HepG2 (cell line): ENCODE results near the gene TNS1. TPM values are rescaled to one million over a fixed set of nuclear protein-coding genes. Genes with fewer than 3 reads are reported as not detected.

ENCODE experiments used
- ATAC-seq: fragments of 200-7000 bp; cut with Tn5 transposase; 3 replicates; pipeline ENCODE4 v1.9.1; 2020; ENCODE audit warnings: mild to moderate bottlenecking, moderate library complexity
- BruUV-seq: library from RNA; stranded (reverse); fragments of 400-500 nt; replicated peaks from 2 replicates; lab custom pipeline; 2021; lab: Mats Ljungman, UMichigan
- CTCF ChIA-PET: fragments of 300-600 bp; formaldehyde crosslinking; extraction: SDS; loops from one replicate; lab custom pipeline; 2021; ENCODE audit warnings: low total read pairs, inconsistent platforms, low intra/inter-chr PET ratio; lab: Yijun Ruan, JAX
- POLR2A ChIA-PET: fragments of 350-600 bp; sonication (Branson Sonifier 250); formaldehyde crosslinking; loops from one replicate; lab custom pipeline; 2020; ENCODE audit warnings: antibody characterized with exemption, inconsistent platforms; lab: Yijun Ruan, JAX
- DNase-seq: peaks from one replicate; pipeline ENCODE4 v3.0.0-alpha.2; 2015; ENCODE audit warnings: low spot score
- FAIRE-seq: peaks from 3 replicates; lab custom pipeline; 2011; peaks lifted over from hg19 to GRCh38; lab: Jason Lieb, UNC
- H2AFZ ChIP-seq: one replicate; pipeline ENCODE4 v1.6.1; 2011; ENCODE audit warnings: low read length, inconsistent platforms
- H3K27ac ChIP-seq: fragments of 300-600 bp; 3 replicates; pipeline ENCODE4 v1.8.0; 2011; ENCODE audit warnings: mixed run types, mild to moderate bottlenecking, mixed read lengths, low read length, inconsistent platforms; ENCODE audit not compliant: insufficient read depth; ENCODE audit errors: extremely low read length
- H3K27me3 ChIP-seq, 2 experiments: fragments of 200-600 bp in 1 of 2; 2 replicates in 1 of 2; 3 replicates in 1 of 2; pipeline versions ENCODE4 v1.6.0 to v1.8.0; 2011; ENCODE audit warnings: low read length in 2 of 2, mild to moderate bottlenecking in 2 of 2, moderate library complexity in 2 of 2, inconsistent platforms in 1 of 2; ENCODE audit not compliant: insufficient read depth in 2 of 2, control insufficient read depth in 1 of 2
- H3K36me3 ChIP-seq, 2 experiments: fragments of 200-600 bp in 1 of 2; replicated peaks in 1 of 2; 2 replicates in 1 of 2; 3 replicates in 1 of 2; pipeline versions ENCODE4 v1.5.1 to v1.8.0; 2011; ENCODE audit warnings: low read length in 2 of 2, inconsistent platforms in 1 of 2; ENCODE audit not compliant: insufficient read depth in 2 of 2, control insufficient read depth in 1 of 2
- H3K4me1 ChIP-seq: 2 replicates; pipeline ENCODE4 v1.5.1; 2012; ENCODE audit warnings: low read length, inconsistent platforms; ENCODE audit not compliant: insufficient read depth
- H3K4me2 ChIP-seq: 2 replicates; pipeline ENCODE4 v1.6.0; 2011; ENCODE audit warnings: low read depth, low read length, inconsistent platforms
- H3K4me3 ChIP-seq, 3 experiments: fragments of 200-600 bp in 1 of 3; sonication (generic), shearing (Covaris generic) in 1 of 3; replicated peaks in 1 of 3; 2 replicates each; pipeline ENCODE4 v1.5.1; 2011 to 2016; ENCODE audit warnings: low read length in 3 of 3, inconsistent platforms in 2 of 3, low read depth in 2 of 3, mild to moderate bottlenecking in 2 of 3, control low read depth in 1 of 3, mixed read lengths in 1 of 3; ENCODE audit not compliant: insufficient read depth in 1 of 3
- H3K79me2 ChIP-seq: one replicate; pipeline ENCODE4 v1.6.1; 2011; ENCODE audit warnings: low read length, inconsistent platforms; ENCODE audit not compliant: insufficient read depth
- H3K9ac ChIP-seq: 2 replicates; pipeline ENCODE4 v1.6.0; 2011; ENCODE audit warnings: mild to moderate bottlenecking, low read depth, low read length, inconsistent platforms; ENCODE audit not compliant: insufficient read depth
- H3K9me3 ChIP-seq: 2 replicates; pipeline ENCODE4 v1.5.1; 2012; ENCODE audit warnings: mild to moderate bottlenecking, low read length
- H4K20me1 ChIP-seq: 2 replicates; pipeline ENCODE4 v1.6.0; 2011; ENCODE audit warnings: inconsistent platforms, mild to moderate bottlenecking, low read length, moderate library complexity; ENCODE audit not compliant: insufficient read depth
- IKZF5 ChIP-seq: IDR thresholded peaks from 2 replicates; pipeline ENCODE4 v1.6.1; 2018; ENCODE audit warnings: missing genetic modification reagents, mild to moderate bottlenecking, missing compliant biosample characterization
- NR0B2 ChIP-seq: sonication (generic); formaldehyde crosslinking; IDR thresholded peaks from 2 replicates; pipeline ENCODE4 v1.4.0; 2020; ENCODE audit warnings: mild to moderate bottlenecking, missing genetic modification reagents
- PRDM10 ChIP-seq: sonication (generic); formaldehyde crosslinking; IDR thresholded peaks from 2 replicates; pipeline ENCODE4 v1.4.0; 2020; ENCODE audit warnings: low read depth, missing genetic modification reagents
- PTBP1 ChIP-seq: fragments of 200-400 bp; formaldehyde crosslinking; IDR thresholded peaks from 2 replicates; pipeline ENCODE4 v1.6.1; 2018; ENCODE audit warnings: low read length, low read depth; ENCODE audit not compliant: poor library complexity, severe bottlenecking
- RNF219 ChIP-seq: sonication (generic); formaldehyde crosslinking; IDR thresholded peaks from 2 replicates; pipeline ENCODE4 v1.5.0; 2020; ENCODE audit warnings: mild to moderate bottlenecking, missing genetic modification reagents
- SETDB1 ChIP-seq: sonication (generic); formaldehyde crosslinking; IDR thresholded peaks from 2 replicates; pipeline ENCODE4 v1.5.1; 2020; ENCODE audit warnings: missing genetic modification reagents, mild to moderate bottlenecking, borderline replicate concordance
- ZNF263 ChIP-seq: sonication (generic); formaldehyde crosslinking; IDR thresholded peaks from 2 replicates; pipeline ENCODE4 v1.4.0; 2020; ENCODE audit warnings: missing genetic modification reagents
- ZSCAN25 ChIP-seq: sonication (generic); formaldehyde crosslinking; IDR thresholded peaks from 2 replicates; pipeline ENCODE4 v1.8.0; 2022; ENCODE audit warnings: mild to moderate bottlenecking, missing genetic modification reagents
- WGBS: methylation state at CpG from one replicate; pipeline ENCODE4 v1.1.6; 2017; ENCODE audit warnings: low lambda C conversion rate; 5-methylcytosine and 5-hydroxymethylcytosine counted together
- in situ Hi-C: cut with HindIII; loops from 2 replicates; pipeline ENCODE4 v1.10.0; 2017; ENCODE audit warnings: low pct_unique_long_range_greater_than_20kb; ENCODE audit not compliant: extremely low pct_ligation_motif_present
- intact Hi-C: fragments of 100-400 bp; cut with micrococcal nuclease; formaldehyde crosslinking; loops from one replicate; pipeline ENCODE4 v1.10.0; 2022; ENCODE audit not compliant: unreplicated experiment
- polyA plus RNA-seq, 8 experiments: library from polyadenylated mRNA; depleted of rRNA in 3 of 8; stranded (reverse) in 7 of 8; unstranded in 1 of 8; fragments of >200 nt; fragmentation: Illumina TruSeq in 4 of 8; extraction: Trizol in 4 of 8; gene quantifications; 2 replicates each; pipeline versions ENCODE4 v1.2.1 to v1.2.3, GENCODE V29; 2011 to 2016; ENCODE audit warnings: low read depth in 4 of 8, missing spikeins in 1 of 8, mixed read lengths in 1 of 8; ENCODE audit not compliant: insufficient read depth in 1 of 8
- total RNA-seq, 5 experiments: library from RNA; depleted of rRNA; stranded (reverse); fragments of >200 nt; fragmentation: Illumina TruSeq; extraction: Trizol; gene quantifications; 2 replicates each; pipeline ENCODE4 v1.2.3, GENCODE V29; 2016; ENCODE audit warnings: low read depth in 1 of 5

Gene TNS1
- total and polyA plus RNA-seq, 2 of the 13 experiments (the other 11 are each of a cell fraction or from before 2014, with no cell fraction given): 1.9 to 118 TPM

GRCh38 chr2:217964275-217965161 is 38.3 kb downstream of the TNS1 start:
- no peak for FAIRE-seq
- no TSS peak for BruUV-seq
- no peak overlapping the region for H2AFZ ChIP-seq
- TF ChIP-seq PTBP1 (no peak), ZSCAN25 (CRISPR knock-in tag) (peak; percentile 82), RNF219 (CRISPR knock-in tag) (no peak)
- TF ChIP-seq, all 625 proteins: peak for 1
- H3K9me3 ChIP-seq: no peaks in the 10 kb centered on the region
- H3K9ac ChIP-seq: no peak overlapping the region
- POLR2A ChIA-PET: no interaction called here
- H3K4me3 ChIP-seq: no peak overlapping the region
- in situ Hi-C loops (no loop called here), intact Hi-C loops (no loop called here)
- 47% methylated on average over 21 of the region's 21 CpGs for WGBS
- no peaks in the 10 kb centered on the region for H4K20me1 ChIP-seq
- DNase-seq (no peak), ATAC-seq (peak; percentile 78)
- H3K4me2 ChIP-seq: no peak overlapping the region
- H3K36me3 ChIP-seq: no peaks in the 10 kb centered on the region
- H3K79me2 ChIP-seq: no peaks in the 10 kb centered on the region
- CTCF ChIA-PET: no interaction called here
- H3K27ac ChIP-seq: no peak overlapping the region
- H3K27me3 ChIP-seq: peaks cover 0 to 48% of the 10 kb centered on the region in 2 experiments; a peak in 4 of 5 replicates
- no peaks in the 10 kb centered on the region for H3K4me1 ChIP-seq

- in situ Hi-C loops: no loop called here
- no peak overlapping the region for H3K4me3 ChIP-seq
- WGBS: 40% methylated on average over 4 of the region's 4 CpGs
- no TSS peak for BruUV-seq
- peaks cover 0 to 60% of the 10 kb centered on the region in 2 experiments; a peak in 4 of 5 replicates for H3K27me3 ChIP-seq
- H2AFZ ChIP-seq: no peak overlapping the region
- H3K79me2 ChIP-seq: no peaks in the 10 kb centered on the region
- no peaks in the 10 kb centered on the region for H4K20me1 ChIP-seq
- no peaks in the 10 kb centered on the region for H3K36me3 ChIP-seq
- intact Hi-C loops: no loop called here
- no peak overlapping the region for H3K27ac ChIP-seq
- no peaks in the 10 kb centered on the region for H3K4me1 ChIP-seq
- ATAC-seq: no peak
- ChIA-PET POLR2A (no interaction called here), CTCF (no interaction called here)
- H3K9me3 ChIP-seq: no peaks in the 10 kb centered on the region
- no peak for DNase-seq
- no peak for FAIRE-seq
- H3K9ac ChIP-seq: no peak overlapping the region
- no peak overlapping the region for H3K4me2 ChIP-seq
- TF ChIP-seq PRDM10 (no peak), NR0B2 (CRISPR knock-in tag) (no peak), IKZF5 (CRISPR knock-in tag) (no peak), ZNF263 (CRISPR knock-in tag) (no peak), SETDB1 (CRISPR knock-in tag) (no peak)
Measured at GRCh38 chr2:217960351-217960750, 42.4 kb downstream of the TNS1 start.
